Measurements from ENCODE around the gene SRF.

DNA sequence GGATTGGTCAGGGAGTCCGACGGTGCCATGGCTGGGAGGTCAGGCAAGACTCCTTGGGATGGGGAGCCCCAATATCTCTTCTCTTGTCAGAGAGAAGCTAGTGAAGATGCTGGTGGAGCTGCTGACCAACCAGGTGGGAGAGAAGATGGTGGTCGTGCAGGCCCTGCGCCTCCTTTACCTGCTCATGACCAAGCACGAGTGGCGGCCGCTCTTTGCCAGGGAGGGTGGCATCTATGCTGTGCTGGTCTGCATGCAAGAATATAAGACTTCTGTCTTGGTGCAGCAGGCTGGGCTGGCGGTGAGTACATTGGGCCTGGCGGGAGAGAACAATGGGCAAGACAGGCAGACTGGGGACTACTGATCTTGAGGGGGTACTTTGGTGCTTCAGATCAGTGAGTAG lies 21.8 kb downstream of the SRF start:
- TF ChIP-seq, protein P1, sequence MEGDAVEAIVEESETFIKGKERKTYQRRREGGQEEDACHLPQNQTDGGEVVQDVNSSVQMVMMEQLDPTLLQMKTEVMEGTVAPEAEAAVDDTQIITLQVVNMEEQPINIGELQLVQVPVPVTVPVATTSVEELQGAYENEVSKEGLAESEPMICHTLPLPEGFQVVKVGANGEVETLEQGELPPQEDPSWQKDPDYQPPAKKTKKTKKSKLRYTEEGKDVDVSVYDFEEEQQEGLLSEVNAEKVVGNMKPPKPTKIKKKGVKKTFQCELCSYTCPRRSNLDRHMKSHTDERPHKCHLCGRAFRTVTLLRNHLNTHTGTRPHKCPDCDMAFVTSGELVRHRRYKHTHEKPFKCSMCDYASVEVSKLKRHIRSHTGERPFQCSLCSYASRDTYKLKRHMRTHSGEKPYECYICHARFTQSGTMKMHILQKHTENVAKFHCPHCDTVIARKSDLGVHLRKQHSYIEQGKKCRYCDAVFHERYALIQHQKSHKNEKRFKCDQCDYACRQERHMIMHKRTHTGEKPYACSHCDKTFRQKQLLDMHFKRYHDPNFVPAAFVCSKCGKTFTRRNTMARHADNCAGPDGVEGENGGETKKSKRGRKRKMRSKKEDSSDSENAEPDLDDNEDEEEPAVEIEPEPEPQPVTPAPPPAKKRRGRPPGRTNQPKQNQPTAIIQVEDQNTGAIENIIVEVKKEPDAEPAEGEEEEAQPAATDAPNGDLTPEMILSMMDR (conservative IDR thresholded peaks at IDR 0.05 in 1 of 2, IDR thresholded peaks at IDR 0.05 in 1 of 2; ENCODE audit: low read depth in 1 of 2, low read length in 2 of 2): no peak
- no peak for TF ChIP-seq EZH2 (IDR thresholded peaks at IDR 0.05; ENCODE audit: low read length, missing control alignments)
